Mesenchymal stem cell (in vitro differentiated cells and primary cell): ENCODE results near the gene SLC4A1.

Experiments
- DNase-seq: peaks from one replicate; pipeline ENCODE4 v3.0.0-alpha.2; 2013
- H2AFZ ChIP-seq: one replicate; pipeline ENCODE4 v1.6.1; 2013; ENCODE audit warnings: low read depth, mild to moderate bottlenecking, control low read depth, inconsistent platforms, low read length, moderate library complexity
- H2AK5ac ChIP-seq: 2 replicates; pipeline ENCODE4 v1.6.1; 2013; ENCODE audit warnings: low read length, moderate library complexity, mild to moderate bottlenecking, inconsistent platforms; ENCODE audit not compliant: severe bottlenecking
- H2BK120ac ChIP-seq: one replicate; pipeline ENCODE4 v1.6.1; 2013; ENCODE audit warnings: low read depth, mild to moderate bottlenecking, inconsistent platforms, low read length, moderate library complexity
- H2BK12ac ChIP-seq, 2 experiments: one replicate each; pipeline ENCODE4 v1.6.1; 2013; ENCODE audit warnings: inconsistent platforms in 2 of 2, low read length in 2 of 2, mild to moderate bottlenecking in 2 of 2, moderate library complexity in 2 of 2, control low read depth in 1 of 2
- H2BK15ac ChIP-seq: one replicate; pipeline ENCODE4 v1.6.1; 2013; ENCODE audit warnings: mild to moderate bottlenecking, low read depth, inconsistent platforms; ENCODE audit not compliant: poor library complexity, severe bottlenecking
- H2BK5ac ChIP-seq: 2 replicates; pipeline ENCODE4 v1.6.1; 2013; ENCODE audit warnings: low read depth, mild to moderate bottlenecking, low read length, control low read depth, inconsistent platforms; ENCODE audit not compliant: poor library complexity, severe bottlenecking
- H3K14ac ChIP-seq, 2 experiments: one replicate each; pipeline ENCODE4 v1.6.1; 2013; ENCODE audit warnings: inconsistent platforms in 2 of 2, low read length in 2 of 2, control low read depth in 1 of 2, mild to moderate bottlenecking in 1 of 2, moderate library complexity in 1 of 2
- H3K18ac ChIP-seq, 2 experiments: one replicate each; pipeline ENCODE4 v1.6.1; 2013; ENCODE audit warnings: inconsistent platforms in 2 of 2, low read length in 2 of 2, control low read depth in 1 of 2, low read depth in 1 of 2, mild to moderate bottlenecking in 1 of 2
- H3K23ac ChIP-seq, 2 experiments: one replicate each; pipeline ENCODE4 v1.6.1; 2013; ENCODE audit warnings: inconsistent platforms in 2 of 2, low read length in 2 of 2, mild to moderate bottlenecking in 2 of 2, moderate library complexity in 2 of 2, control low read depth in 1 of 2
- H3K27ac ChIP-seq: 2 replicates; pipeline ENCODE4 v1.5.1; 2013; ENCODE audit warnings: mild to moderate bottlenecking, moderate library complexity, low read length, control low read depth, inconsistent platforms; ENCODE audit not compliant: poor library complexity, severe bottlenecking
- H3K27me3 ChIP-seq, 2 experiments: 2 replicates each; pipeline versions ENCODE4 v1.6.1 to v1.7.0; 2013; ENCODE audit warnings: low read length in 2 of 2, mild to moderate bottlenecking in 2 of 2, moderate library complexity in 2 of 2, control low read depth in 1 of 2, inconsistent platforms in 1 of 2; ENCODE audit not compliant: control insufficient read depth in 1 of 2, insufficient read depth in 1 of 2
- H3K36me3 ChIP-seq, 2 experiments: 2 replicates each; pipeline versions ENCODE4 v1.6.1 to v1.7.0; 2013; ENCODE audit warnings: low read length in 2 of 2, control low read depth in 1 of 2, inconsistent platforms in 1 of 2, low read depth in 1 of 2, mild to moderate bottlenecking in 1 of 2; ENCODE audit not compliant: insufficient read depth in 2 of 2, control insufficient read depth in 1 of 2
- H3K4ac ChIP-seq, 2 experiments: one replicate each; pipeline ENCODE4 v1.6.1; 2013; ENCODE audit warnings: inconsistent platforms in 2 of 2, low read length in 2 of 2, mild to moderate bottlenecking in 2 of 2, moderate library complexity in 2 of 2, control low read depth in 1 of 2, low read depth in 1 of 2
- H3K4me1 ChIP-seq: 2 replicates; pipeline ENCODE4 v1.6.1; 2013; ENCODE audit warnings: low read depth, low read length, control low read depth; ENCODE audit not compliant: control insufficient read depth, insufficient read depth
- H3K4me2 ChIP-seq: 2 replicates; pipeline ENCODE4 v1.6.1; 2013; ENCODE audit warnings: low read length, mild to moderate bottlenecking, inconsistent platforms; ENCODE audit not compliant: poor library complexity, severe bottlenecking
- H3K4me3 ChIP-seq, 2 experiments: 2 replicates each; pipeline versions ENCODE4 v1.5.1 to v1.7.0; 2013; ENCODE audit warnings: low read length in 2 of 2, mild to moderate bottlenecking in 2 of 2, control low read depth in 1 of 2, low read depth in 1 of 2; ENCODE audit not compliant: insufficient read depth in 1 of 2
- H3K79me1 ChIP-seq: replicated peaks from 2 replicates; pipeline ENCODE4 v1.6.1; 2013; ENCODE audit warnings: mild to moderate bottlenecking, control low read depth, low read length, inconsistent platforms; ENCODE audit not compliant: poor library complexity, severe bottlenecking
- H3K9ac ChIP-seq: 2 replicates; pipeline ENCODE4 v1.7.0; 2013; ENCODE audit warnings: mild to moderate bottlenecking, low read length, moderate library complexity
- H3K9me3 ChIP-seq: 2 replicates; pipeline ENCODE4 v1.7.0; 2013; ENCODE audit warnings: mild to moderate bottlenecking, low read length; ENCODE audit not compliant: control insufficient read depth
- H4K8ac ChIP-seq: one replicate; pipeline ENCODE4 v1.6.1; 2013; ENCODE audit warnings: inconsistent platforms, mild to moderate bottlenecking, low read length, moderate library complexity
- H4K91ac ChIP-seq: one replicate; pipeline ENCODE4 v1.6.1; 2013; ENCODE audit warnings: mild to moderate bottlenecking, low read length, inconsistent platforms
- WGBS: methylation state at CpG from one replicate; pipeline ENCODE4 v1.1.7; 2013; ENCODE audit warnings: mixed read lengths; 5-methylcytosine and 5-hydroxymethylcytosine counted together

The SLC4A1 gene

GRCh38 chr17:44220213-44221083 lies 47.5 kb downstream of the SLC4A1 start:
- Histone ChIP-seq H4K8ac (peak overlapping the region; percentile 78), H3K27me3 (no peaks in the 10 kb centered on the region), H3K4me3 (peak overlapping the region; percentile 89 to 95), H2BK5ac (peak overlapping the region; percentile 88), H3K27ac (peak overlapping the region; percentile 81), H3K79me1 (peaks cover 9% of the 10 kb centered on the region), H2BK15ac (peak overlapping the region; percentile 92), H2AK5ac (no peak overlapping the region), H3K4ac (peak overlapping the region; percentile 90 to 97), H3K23ac (peak overlapping the region in 1 of 2 experiments; percentile 96), H3K9ac (peak overlapping the region; percentile 95), H4K91ac (peak overlapping the region; percentile 92), H3K14ac (peak overlapping the region in 1 of 2 experiments; percentile 90), H3K18ac (peak overlapping the region; percentile 97 to 98), H3K36me3 (peaks cover 14 to 15% of the 10 kb centered on the region in 2 experiments), H2BK12ac (peak overlapping the region in 1 of 2 experiments; percentile 74), H2AFZ (no peak overlapping the region), H3K4me2 (peak overlapping the region; percentile 84), H3K4me1 (peaks cover 24% of the 10 kb centered on the region), H2BK120ac (peak overlapping the region; percentile 90), H3K9me3 (no peaks in the 10 kb centered on the region)
- DNase-seq, result peak; percentile 58
- under 1% methylated on average over 52 of the region's 108 CpGs for WGBS

GRCh38 chr17:44219616-44220212 lies 48.2 kb downstream of the SLC4A1 start, which contains the start of gene UBTF:
Gene UBTF, minus strand, starts transcription at chr17:44219675. Its CDS starts 1,446 bp downstream, at chr17:44218229.
- DNase-seq, result peak; percentile 66
- H4K8ac ChIP-seq, result peak within 1 kb of the TSS; percentile 88

GRCh38 chr17:44219108-44219615 lies 48.8 kb downstream of the SLC4A1 start:
- Histone ChIP-seq H2BK5ac (peak overlapping the region; percentile 93), H3K79me1 (peaks cover 20% of the 10 kb centered on the region), H2BK12ac (peak overlapping the region in 1 of 2 experiments; percentile 75), H2AFZ (no peak overlapping the region), H4K91ac (peak overlapping the region; percentile 95), H3K36me3 (peaks cover 27 to 28% of the 10 kb centered on the region in 2 experiments), H3K9ac (peak overlapping the region; percentile 90), H3K27me3 (no peaks in the 10 kb centered on the region), H2AK5ac (no peak overlapping the region), H3K27ac (no peak overlapping the region), H3K9me3 (peaks cover 3% of the 10 kb centered on the region), H2BK120ac (peak overlapping the region; percentile 99), H3K18ac (peak overlapping the region; percentile 90 to 98), H3K4me2 (peak overlapping the region; percentile 54), H4K8ac (peak overlapping the region; percentile 88), H2BK15ac (peak overlapping the region; percentile 98), H3K4ac (peak overlapping the region; percentile 80 to 99), H3K14ac (peak overlapping the region in 1 of 2 experiments; percentile 94), H3K4me1 (peaks cover 24% of the 10 kb centered on the region), H3K4me3 (peak overlapping the region; percentile 76 to 95), H3K23ac (peak overlapping the region in 1 of 2 experiments; percentile 91)
- WGBS, result under 1% methylated on average over 56 of the region's 73 CpGs
- peak; percentile 68 for DNase-seq

More at GRCh38 chr17:44219616-44220212, 48.2 kb downstream of the SLC4A1 start, which contains the start of gene UBTF:
- H3K27ac ChIP-seq, result peak within 1 kb of the TSS; percentile 78
- WGBS, result 1% methylated on average over 14 of the region's 76 CpGs
- no peak within 1 kb of the TSS for H2AK5ac ChIP-seq
- H3K4me3 ChIP-seq, result peak within 1 kb of the TSS; percentile 87 to 95
- H2BK15ac ChIP-seq, result peak within 1 kb of the TSS; percentile 98
- H2BK5ac ChIP-seq, result peak within 1 kb of the TSS; percentile 93
- peaks cover 21 to 23% of the 10 kb centered on the region in 2 experiments for H3K36me3 ChIP-seq
- H3K14ac ChIP-seq, result peak within 1 kb of the TSS; percentile 94 to 99
- peaks cover 16% of the 10 kb centered on the region for H3K79me1 ChIP-seq
- H3K9ac ChIP-seq, result peak within 1 kb of the TSS; percentile 95
- peak within 1 kb of the TSS; percentile 99 for H2BK120ac ChIP-seq
- peak within 1 kb of the TSS; percentile 97 to 98 for H3K18ac ChIP-seq
- H3K4me2 ChIP-seq, result peak within 1 kb of the TSS; percentile 74
- H3K23ac ChIP-seq, result peak within 1 kb of the TSS in 1 of 2 experiments; percentile 96
- H3K4ac ChIP-seq, result peak within 1 kb of the TSS; percentile 90 to 99
- no peaks in the 10 kb centered on the region for H3K27me3 ChIP-seq
- H3K9me3 ChIP-seq, result no peaks in the 10 kb centered on the region
- H2AFZ ChIP-seq, result no peak within 1 kb of the TSS
- H2BK12ac ChIP-seq, result peak within 1 kb of the TSS in 1 of 2 experiments; percentile 75
- H3K4me1 ChIP-seq, result peaks cover 24% of the 10 kb centered on the region
- H4K91ac ChIP-seq, result peak within 1 kb of the TSS; percentile 95
